ENCODE results near the gene DLAT. TPM values are rescaled to one million over a fixed set of nuclear protein-coding genes. Genes with fewer than 3 reads are reported as not detected.
A peak's percentile ranks its signal among the peaks of the same experiment; 100 is the strongest.

Gene DLAT
- polyA plus RNA-seq, 2 of the 4 experiments (the other 2 are of a cell fraction): 32.5 to 42.8 TPM

- TF ChIP-seq, protein P1, sequence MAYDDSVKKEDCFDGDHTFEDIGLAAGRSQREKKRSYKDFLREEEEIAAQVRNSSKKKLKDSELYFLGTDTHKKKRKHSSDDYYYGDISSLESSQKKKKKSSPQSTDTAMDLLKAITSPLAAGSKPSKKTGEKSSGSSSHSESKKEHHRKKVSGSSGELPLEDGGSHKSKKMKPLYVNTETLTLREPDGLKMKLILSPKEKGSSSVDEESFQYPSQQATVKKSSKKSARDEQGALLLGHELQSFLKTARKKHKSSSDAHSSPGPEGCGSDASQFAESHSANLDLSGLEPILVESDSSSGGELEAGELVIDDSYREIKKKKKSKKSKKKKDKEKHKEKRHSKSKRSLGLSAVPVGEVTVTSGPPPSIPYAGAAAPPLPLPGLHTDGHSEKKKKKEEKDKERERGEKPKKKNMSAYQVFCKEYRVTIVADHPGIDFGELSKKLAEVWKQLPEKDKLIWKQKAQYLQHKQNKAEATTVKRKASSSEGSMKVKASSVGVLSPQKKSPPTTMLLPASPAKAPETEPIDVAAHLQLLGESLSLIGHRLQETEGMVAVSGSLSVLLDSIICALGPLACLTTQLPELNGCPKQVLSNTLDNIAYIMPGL (CRISPR knock-in tag; IDR thresholded peaks at IDR 0.05; ENCODE audit: borderline replicate concordance): no peak
- TF ChIP-seq, protein P2, sequence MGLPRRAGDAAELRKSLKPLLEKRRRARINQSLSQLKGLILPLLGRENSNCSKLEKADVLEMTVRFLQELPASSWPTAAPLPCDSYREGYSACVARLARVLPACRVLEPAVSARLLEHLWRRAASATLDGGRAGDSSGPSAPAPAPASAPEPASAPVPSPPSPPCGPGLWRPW (IDR thresholded peaks at IDR 0.05): no peak
- TF ChIP-seq HDAC2 (IDR thresholded peaks at IDR 0.05): no peak
Measured at GRCh38 chr11:111982019-111982464, 43.2 kb upstream of the DLAT start (continued).

DNA sequence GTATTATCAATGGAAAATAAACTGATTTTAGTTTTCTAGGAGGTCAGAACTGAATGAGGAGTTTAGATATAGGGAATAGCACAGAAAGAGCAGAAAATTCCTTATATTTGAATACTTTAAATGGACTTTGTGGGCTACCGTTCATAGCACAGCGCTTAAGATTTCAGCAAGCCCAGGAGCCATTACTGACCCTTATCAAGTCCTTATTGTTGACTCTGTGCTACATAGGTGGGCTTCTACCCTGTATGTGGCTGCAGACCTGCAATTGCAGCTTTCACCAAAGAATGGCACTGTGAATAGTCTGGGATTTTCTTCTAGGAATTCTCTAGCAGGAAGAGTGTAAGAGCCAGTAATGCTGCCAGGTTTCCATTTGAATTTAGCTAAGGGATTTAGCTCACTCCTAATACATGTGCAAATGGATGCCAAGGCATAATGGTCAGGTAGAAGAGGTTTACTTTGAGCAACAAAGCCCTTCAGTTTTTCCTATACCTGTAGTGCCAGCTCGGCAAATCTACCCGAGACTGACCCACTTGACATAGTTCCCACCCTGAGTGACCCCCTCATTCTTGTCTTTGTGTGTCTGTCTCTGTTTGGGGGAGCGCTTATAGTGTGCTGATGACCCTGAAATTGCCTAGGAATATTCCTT is 42.5 kb upstream of the DLAT start:
- H3K9me3 ChIP-seq: no peaks in the 10 kb centered on the region
- no peak overlapping the region for H3K4me2 ChIP-seq
- DNase-seq (ENCODE audit: low read depth in 1 of 2, low spot score in 1 of 2) (no peak), ATAC-seq (no peak), FAIRE-seq (no peak)
- no peak overlapping the region for H3K4me3 ChIP-seq
- H3K27ac ChIP-seq: no peak overlapping the region
- CTCF ChIA-PET: interaction anchor here (0.7 to 8.9 kb wide), 23 partner anchors 9 to 342 kb away, joined by 3 to 172 read pairs (median 5); partner anchors contain the start of genes ALG9 and DIXDC1
- 95% methylated on average over 5 of the region's 5 CpGs for WGBS (ENCODE audit: missing lambda C conversion rate)
- POLR2A ChIA-PET: interaction anchor here (1.3 kb wide), 1 partner anchor 111 kb away, joined by 3 read pairs; the partner anchor contains the start of gene ALG9
- peaks cover 10% of the 10 kb centered on the region; the same call in 2 of the 3 replicates for H3K4me1 ChIP-seq
- TF ChIP-seq HDAC2 (IDR thresholded peaks at IDR 0.05) (no peak), MAFK (IDR thresholded peaks at IDR 0.05; ENCODE audit: partially characterized antibody) (peak; percentile 8)

GRCh38 chr11:111983187-111983986 is 41.8 kb upstream of the DLAT start:
- H3K4me1 ChIP-seq: peaks cover 17% of the 10 kb centered on the region; the same call in 2 of the 3 replicates
- DNase-seq (ENCODE audit: low read depth in 1 of 2, low spot score in 1 of 2): peak in 1 of 2 experiments; percentile 6
- no peak overlapping the region for H3K4me3 ChIP-seq
- ATAC-seq: no peak
- ChIA-PET CTCF (interaction anchor here (0.6 to 8.9 kb wide), 9 partner anchors 12 to 105 kb away, joined by 3 to 172 read pairs (median 7); partner anchors contain the start of gene DIXDC1), POLR2A (no interaction called here)
- WGBS (ENCODE audit: missing lambda C conversion rate): 77% methylated on average over 7 of the region's 7 CpGs
- no peak for FAIRE-seq
- no peak overlapping the region for H3K4me2 ChIP-seq
- no peaks in the 10 kb centered on the region for H3K9me3 ChIP-seq
- H3K27ac ChIP-seq: no peak overlapping the region
- TF ChIP-seq RCOR1 (IDR thresholded peaks at IDR 0.05; ENCODE audit: low read depth, low read length) (no peak), REST (IDR thresholded peaks at IDR 0.05) (no peak), POLR2A (IDR thresholded peaks at IDR 0.05; ENCODE audit: low read length) (no peak), JUNB (IDR thresholded peaks at IDR 0.05) (no peak), CBX2 (IDR thresholded peaks at IDR 0.05; ENCODE audit: borderline replicate concordance, low read depth) (no peak), JUN (IDR thresholded peaks at IDR 0.05) (no peak), GATA3 (IDR thresholded peaks at IDR 0.05; ENCODE audit: borderline replicate concordance) (no peak), HOXA7 (CRISPR knock-in tag; IDR thresholded peaks at IDR 0.05) (no peak), HOXB5 (CRISPR knock-in tag; IDR thresholded peaks at IDR 0.05) (no peak), POLR2AphosphoS2 (conservative IDR thresholded peaks at IDR 0.05; ENCODE audit: low read length) (no peak), BHLHE40 (IDR thresholded peaks at IDR 0.05; ENCODE audit: low read depth, low read length) (no peak), HEYL (CRISPR knock-in tag; IDR thresholded peaks at IDR 0.05) (no peak), NPAS2 (CRISPR knock-in tag; IDR thresholded peaks at IDR 0.05; ENCODE audit: borderline replicate concordance) (no peak), MYC (IDR thresholded peaks at IDR 0.05; ENCODE audit: borderline replicate concordance, low read length) (no peak), MAZ (IDR thresholded peaks at IDR 0.05; ENCODE audit: borderline replicate concordance, low read depth, low read length) (no peak)
- TF ChIP-seq, protein P1 (CRISPR knock-in tag; IDR thresholded peaks at IDR 0.05; ENCODE audit: borderline replicate concordance): no peak
- TF ChIP-seq, protein P3, sequence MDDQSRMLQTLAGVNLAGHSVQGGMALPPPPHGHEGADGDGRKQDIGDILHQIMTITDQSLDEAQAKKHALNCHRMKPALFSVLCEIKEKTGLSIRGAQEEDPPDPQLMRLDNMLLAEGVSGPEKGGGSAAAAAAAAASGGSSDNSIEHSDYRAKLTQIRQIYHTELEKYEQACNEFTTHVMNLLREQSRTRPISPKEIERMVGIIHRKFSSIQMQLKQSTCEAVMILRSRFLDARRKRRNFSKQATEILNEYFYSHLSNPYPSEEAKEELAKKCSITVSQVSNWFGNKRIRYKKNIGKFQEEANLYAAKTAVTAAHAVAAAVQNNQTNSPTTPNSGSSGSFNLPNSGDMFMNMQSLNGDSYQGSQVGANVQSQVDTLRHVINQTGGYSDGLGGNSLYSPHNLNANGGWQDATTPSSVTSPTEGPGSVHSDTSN (IDR thresholded peaks at IDR 0.05): no peak
- TF ChIP-seq, protein P4, sequence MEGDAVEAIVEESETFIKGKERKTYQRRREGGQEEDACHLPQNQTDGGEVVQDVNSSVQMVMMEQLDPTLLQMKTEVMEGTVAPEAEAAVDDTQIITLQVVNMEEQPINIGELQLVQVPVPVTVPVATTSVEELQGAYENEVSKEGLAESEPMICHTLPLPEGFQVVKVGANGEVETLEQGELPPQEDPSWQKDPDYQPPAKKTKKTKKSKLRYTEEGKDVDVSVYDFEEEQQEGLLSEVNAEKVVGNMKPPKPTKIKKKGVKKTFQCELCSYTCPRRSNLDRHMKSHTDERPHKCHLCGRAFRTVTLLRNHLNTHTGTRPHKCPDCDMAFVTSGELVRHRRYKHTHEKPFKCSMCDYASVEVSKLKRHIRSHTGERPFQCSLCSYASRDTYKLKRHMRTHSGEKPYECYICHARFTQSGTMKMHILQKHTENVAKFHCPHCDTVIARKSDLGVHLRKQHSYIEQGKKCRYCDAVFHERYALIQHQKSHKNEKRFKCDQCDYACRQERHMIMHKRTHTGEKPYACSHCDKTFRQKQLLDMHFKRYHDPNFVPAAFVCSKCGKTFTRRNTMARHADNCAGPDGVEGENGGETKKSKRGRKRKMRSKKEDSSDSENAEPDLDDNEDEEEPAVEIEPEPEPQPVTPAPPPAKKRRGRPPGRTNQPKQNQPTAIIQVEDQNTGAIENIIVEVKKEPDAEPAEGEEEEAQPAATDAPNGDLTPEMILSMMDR (IDR thresholded peaks at IDR 0.05): no peak

All from A549 (cell line).